Caki2 (cell line): ENCODE data around the gene USP12. TPM values are rescaled to one million over a fixed set of nuclear protein-coding genes. Genes with fewer than 3 reads are reported as not detected.

Experiments used
- DNase-seq: peaks from one replicate; pipeline ENCODE4 v3.0.0-alpha.2; 2015; ENCODE audit warnings: low read depth
- in situ Hi-C: cut with HindIII; loops from 2 replicates; pipeline ENCODE4 v1.10.0; 2016; ENCODE audit warnings: low sequenced_read_pairs, low pct_unique_long_range_greater_than_20kb, mixed read lengths
- total RNA-seq: library from RNA; depleted of rRNA; stranded (reverse); fragments of >200 nt; shearing (Covaris generic); gene quantifications from 2 replicates; pipeline ENCODE4 v1.2.3, GENCODE V29; 2014; ENCODE audit warnings: low replicate concordance; rRNA removed

The USP12 gene
- total RNA-seq, 1 experiment from 2014 or later, result 5.8 TPM

DNA sequence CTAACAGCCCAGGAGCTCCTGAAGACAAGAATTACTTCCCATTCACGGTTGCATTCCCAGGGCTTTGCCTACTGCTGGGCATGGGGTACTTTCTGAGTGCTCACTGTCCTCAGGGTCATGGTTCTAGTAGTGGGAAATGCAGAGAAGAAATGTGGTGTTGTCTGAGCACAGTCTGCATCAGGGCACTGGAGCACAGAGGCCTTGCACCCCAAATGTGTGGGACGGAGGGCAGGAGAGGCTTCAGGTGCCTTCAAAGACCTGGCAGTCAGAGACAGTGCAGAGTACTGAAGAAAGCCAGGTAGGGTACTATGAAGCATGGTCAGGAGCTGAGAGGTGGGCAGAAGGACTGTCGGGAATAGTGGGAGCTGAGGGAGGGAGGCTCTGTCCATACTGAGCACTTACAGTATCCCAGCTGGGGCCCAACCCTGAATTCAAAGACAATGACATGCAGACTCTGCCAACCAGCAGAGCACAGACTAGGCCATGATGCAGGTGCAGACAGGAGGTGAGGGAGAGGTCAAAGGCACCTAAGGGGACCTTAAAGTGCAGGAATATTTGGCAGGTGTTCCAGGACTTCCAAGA, 144.4 kb downstream of the USP12 start:
- DNase-seq, result no peak
- in situ Hi-C loops, result no loop called here

GRCh38 chr13:27026396-27026795, 145.2 kb downstream of the USP12 start:
- in situ Hi-C loops, result no loop called here
- no peak for DNase-seq

DNA sequence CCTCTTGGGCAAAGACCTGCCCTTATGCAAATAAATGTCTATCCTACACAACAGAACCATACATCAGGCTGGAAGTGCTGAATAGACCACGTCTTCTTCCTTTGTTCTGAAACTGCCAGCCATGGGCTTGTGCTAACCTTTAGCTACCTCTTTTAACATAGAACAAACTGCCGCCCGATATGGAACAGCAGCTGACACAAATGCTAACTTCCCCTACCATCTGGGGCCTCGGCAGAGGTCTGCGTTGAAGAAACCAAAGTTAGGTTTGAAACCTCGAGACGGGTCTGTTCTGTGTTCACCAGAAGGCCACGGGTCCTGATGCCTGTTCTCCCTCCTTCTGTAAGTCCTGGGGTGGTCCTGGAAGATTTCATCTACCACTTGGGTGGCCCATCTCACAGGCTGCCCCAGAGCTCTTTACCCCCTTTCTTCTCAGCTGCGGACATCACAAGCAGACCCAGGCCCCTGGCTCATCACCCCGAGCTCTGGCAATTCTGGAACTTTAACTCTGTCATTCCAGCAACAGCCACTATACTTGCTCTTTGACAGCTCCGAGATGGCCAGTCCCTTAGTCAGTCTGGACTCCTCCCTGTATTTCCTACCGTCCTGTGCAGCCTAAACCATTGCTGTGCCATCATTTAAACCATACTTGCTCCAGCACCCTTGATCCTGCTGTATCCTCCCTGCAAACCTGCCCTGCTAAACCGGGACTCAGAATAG, 146.7 kb downstream of the USP12 start:
- in situ Hi-C loops, result no loop called here
- DNase-seq, result no peak

DNA sequence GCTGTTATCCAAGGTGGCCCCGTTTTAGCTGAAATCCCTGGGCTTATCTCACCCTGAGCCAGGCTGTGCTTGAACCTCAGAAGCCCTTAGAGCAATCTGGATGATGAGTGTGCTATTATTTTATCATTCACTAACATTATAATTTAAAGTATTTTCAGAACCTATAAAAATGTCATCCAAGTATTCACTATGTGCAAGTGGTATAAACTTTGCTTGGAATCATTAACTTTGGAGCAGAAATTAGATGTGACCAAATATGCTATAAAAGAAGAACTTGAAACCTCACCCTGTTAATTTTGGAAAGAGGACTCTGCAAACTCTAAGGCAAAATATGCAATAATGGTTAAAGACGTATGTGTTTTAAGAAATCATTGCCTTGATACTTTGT, 147.5 kb downstream of the USP12 start:
- in situ Hi-C loops, result no loop called here
- no peak for DNase-seq

GRCh38 chr13:27023385-27024073, 148.1 kb downstream of the USP12 start:
- in situ Hi-C loops, result no loop called here
- DNase-seq, result no peak

GRCh38 chr13:27022571-27023311, 148.9 kb downstream of the USP12 start:
- DNase-seq, result peak; percentile 84
- in situ Hi-C loops, result no loop called here

- no peak for DNase-seq
- in situ Hi-C loops, result no loop called here
Measured at GRCh38 chr13:27020415-27020814, 151.2 kb downstream of the USP12 start.

DNA sequence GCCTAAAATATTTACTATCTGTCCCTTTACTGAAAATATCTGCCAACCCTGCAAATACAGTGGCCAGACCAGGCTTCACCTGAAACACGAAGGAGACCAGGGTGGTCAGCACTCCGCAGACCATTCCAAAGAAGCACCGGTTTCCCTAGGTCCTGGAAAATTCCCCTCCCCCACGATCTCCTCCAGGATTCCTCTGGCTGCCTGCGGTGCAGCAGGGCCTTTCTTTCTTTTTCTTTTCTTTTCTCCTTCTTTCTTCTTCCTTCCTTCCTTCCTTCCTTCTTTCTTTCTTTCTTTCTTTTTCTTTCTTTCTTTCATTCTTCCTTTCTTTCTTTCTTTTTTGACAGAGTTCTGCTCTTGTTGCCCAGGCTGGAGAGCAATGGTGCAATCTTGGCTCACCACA, 152.7 kb downstream of the USP12 start:
- in situ Hi-C loops, result no loop called here
- DNase-seq, result no peak

GRCh38 chr13:27018344-27018861, 153.2 kb downstream of the USP12 start:
- peak; percentile 39 for DNase-seq
- in situ Hi-C loops, result no loop called here

- DNase-seq, result no peak
- in situ Hi-C loops, result no loop called here
Measured at GRCh38 chr13:27016875-27017274, 154.7 kb downstream of the USP12 start.

Other genes with a start within 250 kb of the USP12 start
- gene RPL21, start 79.7 kb upstream of the USP12 start, total RNA-seq, result 791 and 923 TPM in 2 replicates
- gene RASL11A, start 99.0 kb upstream of the USP12 start, total RNA-seq, result 44.7 and 107 TPM in 2 replicates